Trophoblast cell (in vitro differentiated cells and primary cell): ENCODE measurements around the gene CLEC4M.
A peak's percentile ranks its signal among the peaks of the same experiment; 100 is the strongest.

ENCODE experiments used
- DNase-seq, 2 donors: peaks; one replicate each; pipeline ENCODE4 v3.0.0-alpha.2; 2016
- H2AFZ ChIP-seq: 2 replicates; pipeline ENCODE4 v1.6.1; 2013; ENCODE audit warnings: low read length, moderate library complexity, mild to moderate bottlenecking; ENCODE audit not compliant: insufficient read depth, poor library complexity
- H2AK5ac ChIP-seq: 2 replicates; pipeline ENCODE4 v1.6.1; 2013; ENCODE audit warnings: mild to moderate bottlenecking, low read length
- H2BK120ac ChIP-seq: 2 replicates; pipeline ENCODE4 v1.6.1; 2013; ENCODE audit warnings: low read length, mild to moderate bottlenecking, moderate library complexity; ENCODE audit not compliant: insufficient read depth, poor library complexity
- H2BK12ac ChIP-seq: 2 replicates; pipeline ENCODE4 v1.6.1; 2013; ENCODE audit warnings: mild to moderate bottlenecking, low read length, moderate library complexity
- H2BK5ac ChIP-seq: 2 replicates; pipeline ENCODE4 v1.6.1; 2013; ENCODE audit warnings: low read length, low read depth, moderate library complexity, mild to moderate bottlenecking; ENCODE audit not compliant: poor library complexity
- H3K14ac ChIP-seq: 2 replicates; pipeline ENCODE4 v1.6.1; 2013; ENCODE audit warnings: mild to moderate bottlenecking, low read length
- H3K18ac ChIP-seq: 2 replicates; pipeline ENCODE4 v1.6.1; 2013; ENCODE audit warnings: mild to moderate bottlenecking, low read length
- H3K23ac ChIP-seq: 2 replicates; pipeline ENCODE4 v1.6.1; 2013; ENCODE audit warnings: low read length
- H3K27ac ChIP-seq: 2 replicates; pipeline ENCODE4 v1.5.1; 2013; ENCODE audit warnings: low read depth, mild to moderate bottlenecking, inconsistent platforms, low read length, moderate library complexity
- H3K27me3 ChIP-seq: 2 replicates; pipeline ENCODE4 v1.6.1; 2013; ENCODE audit warnings: inconsistent platforms, mild to moderate bottlenecking, low read length, moderate library complexity; ENCODE audit not compliant: insufficient read depth
- H3K36me3 ChIP-seq, 2 experiments: 1 replicate in 1 of 2; 2 replicates in 1 of 2; pipeline ENCODE4 v1.6.1; 2013; ENCODE audit warnings: low read length in 2 of 2, mild to moderate bottlenecking in 2 of 2, moderate library complexity in 1 of 2; ENCODE audit not compliant: insufficient read depth in 2 of 2, control insufficient read depth in 1 of 2
- H3K4ac ChIP-seq: 2 replicates; pipeline ENCODE4 v1.6.1; 2013; ENCODE audit warnings: low read depth, mild to moderate bottlenecking, low read length, moderate library complexity
- H3K4me1 ChIP-seq, 2 experiments: 1 replicate in 1 of 2; 2 replicates in 1 of 2; pipeline ENCODE4 v1.6.1; 2013; ENCODE audit warnings: low read length in 2 of 2, mild to moderate bottlenecking in 2 of 2, moderate library complexity in 1 of 2; ENCODE audit not compliant: insufficient read depth in 2 of 2, control insufficient read depth in 1 of 2
- H3K4me2 ChIP-seq: 2 replicates; pipeline ENCODE4 v1.6.1; 2013; ENCODE audit warnings: inconsistent platforms, mild to moderate bottlenecking, low read length, moderate library complexity
- H3K4me3 ChIP-seq: 2 replicates; pipeline ENCODE4 v1.5.1; 2013; ENCODE audit warnings: mild to moderate bottlenecking, low read depth, low read length, inconsistent platforms
- H3K79me1 ChIP-seq: one replicate; pipeline ENCODE4 v1.6.1; 2013; ENCODE audit warnings: low read length
- H3K79me2 ChIP-seq: 2 replicates; pipeline ENCODE4 v1.6.1; 2013; ENCODE audit warnings: low read length, mild to moderate bottlenecking; ENCODE audit not compliant: control insufficient read depth, insufficient read depth, poor library complexity
- H3K9ac ChIP-seq: 2 replicates; pipeline ENCODE4 v1.6.1; 2013; ENCODE audit warnings: mild to moderate bottlenecking, low read length
- H3K9me3 ChIP-seq: 2 replicates; pipeline ENCODE4 v1.6.1; 2013; ENCODE audit warnings: low read depth, mild to moderate bottlenecking, control low read depth, inconsistent platforms, low read length; ENCODE audit not compliant: insufficient read depth
- H4K12ac ChIP-seq: 2 replicates; pipeline ENCODE4 v1.6.1; 2013; ENCODE audit warnings: low read depth, mild to moderate bottlenecking, low read length, moderate library complexity
- H4K8ac ChIP-seq: 2 replicates; pipeline ENCODE4 v1.6.1; 2013; ENCODE audit warnings: low read depth, mild to moderate bottlenecking, low read length, moderate library complexity
- H4K91ac ChIP-seq: one replicate; pipeline ENCODE4 v1.6.1; 2013; ENCODE audit warnings: low read depth, mild to moderate bottlenecking, low read length, moderate library complexity
- WGBS: extraction: QIAGEN DNeasy Blood & Tissue Kit; methylation state at CpG from one replicate; pipeline ENCODE4 v1.1.7; 2013; ENCODE audit warnings: missing lambda C conversion rate; ENCODE audit not compliant: insufficient read length, insufficient coverage; ENCODE audit errors: extremely low coverage; 5-methylcytosine and 5-hydroxymethylcytosine counted together

The CLEC4M gene

DNA sequence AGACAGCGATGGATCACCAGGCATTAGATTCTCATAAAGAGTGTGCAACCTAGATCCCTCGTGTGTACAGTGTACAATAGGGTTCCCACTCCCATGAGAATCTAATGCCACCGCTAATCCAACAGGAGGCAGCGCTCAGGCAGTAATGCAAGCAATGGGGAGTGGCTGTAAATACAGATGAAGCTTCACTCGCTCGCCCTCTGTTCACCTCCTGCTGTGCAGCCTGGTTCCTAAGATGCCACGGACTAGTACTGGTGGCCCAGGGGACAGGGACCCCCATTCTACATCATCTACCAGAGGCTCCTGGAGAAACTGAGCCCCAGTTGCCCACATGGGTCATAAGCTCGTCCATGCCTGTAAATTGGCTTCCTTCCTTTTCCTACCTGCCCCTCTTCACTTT is 8.0 kb downstream of the CLEC4M start:
- H4K12ac ChIP-seq = no peak overlapping the region
- no peak overlapping the region for H3K18ac ChIP-seq
- no peak overlapping the region for H3K23ac ChIP-seq
- H3K9ac ChIP-seq = no peak overlapping the region
- no peak overlapping the region for H2BK12ac ChIP-seq
- H2BK5ac ChIP-seq = no peak overlapping the region
- no peak overlapping the region for H3K14ac ChIP-seq
- no peak for DNase-seq
- no peaks in the 10 kb centered on the region for H3K36me3 ChIP-seq
- H2BK120ac ChIP-seq = no peak overlapping the region
- no peak overlapping the region for H3K4me2 ChIP-seq
- no peak overlapping the region for H3K4me3 ChIP-seq
- H3K27me3 ChIP-seq = no peaks in the 10 kb centered on the region
- WGBS = no CpG with 5 or more reads among the region's 8 CpGs
- no peak overlapping the region for H2AFZ ChIP-seq
- H3K9me3 ChIP-seq = no peaks in the 10 kb centered on the region
- no peaks in the 10 kb centered on the region for H3K79me1 ChIP-seq
- H3K4ac ChIP-seq = no peak overlapping the region
- no peak overlapping the region for H3K27ac ChIP-seq
- peaks cover 8% of the 10 kb centered on the region in 2 experiments for H3K4me1 ChIP-seq
- H3K79me2 ChIP-seq = no peaks in the 10 kb centered on the region
- H4K8ac ChIP-seq = no peak overlapping the region
- H2AK5ac ChIP-seq = no peak overlapping the region
- no peak overlapping the region for H4K91ac ChIP-seq

GRCh38 chr19:7772752-7773291 is 9.8 kb downstream of the CLEC4M start:
- Histone ChIP-seq H2BK12ac (no peak overlapping the region), H3K23ac (no peak overlapping the region), H3K27ac (no peak overlapping the region), H4K8ac (no peak overlapping the region), H3K27me3 (no peaks in the 10 kb centered on the region), H3K36me3 (no peaks in the 10 kb centered on the region), H3K9ac (no peak overlapping the region), H2AK5ac (no peak overlapping the region), H3K79me2 (no peaks in the 10 kb centered on the region), H4K12ac (no peak overlapping the region), H3K4me1 (peaks cover 8% of the 10 kb centered on the region in 2 experiments), H2BK120ac (no peak overlapping the region), H2AFZ (no peak overlapping the region), H3K18ac (no peak overlapping the region), H3K4me3 (no peak overlapping the region), H2BK5ac (no peak overlapping the region), H3K79me1 (no peaks in the 10 kb centered on the region), H3K14ac (no peak overlapping the region), H3K9me3 (no peaks in the 10 kb centered on the region), H4K91ac (no peak overlapping the region), H3K4ac (no peak overlapping the region), H3K4me2 (no peak overlapping the region)
- peak; percentile 53 to 78 for DNase-seq
- WGBS = no CpG with 5 or more reads among the region's 8 CpGs

GRCh38 chr19:7773841-7774240 is 10.8 kb downstream of the CLEC4M start:
- no peaks in the 10 kb centered on the region for H3K79me2 ChIP-seq
- no peak overlapping the region for H3K27ac ChIP-seq
- H2BK5ac ChIP-seq = no peak overlapping the region
- H2AK5ac ChIP-seq = no peak overlapping the region
- no peak overlapping the region for H4K91ac ChIP-seq
- no peak overlapping the region for H3K9ac ChIP-seq
- H3K27me3 ChIP-seq = no peaks in the 10 kb centered on the region
- WGBS = no CpG with 5 or more reads among the region's 9 CpGs
- H2BK120ac ChIP-seq = no peak overlapping the region
- no peak overlapping the region for H3K4me2 ChIP-seq
- no peak overlapping the region for H3K18ac ChIP-seq
- H3K36me3 ChIP-seq = no peaks in the 10 kb centered on the region
- no peak overlapping the region for H3K23ac ChIP-seq
- H3K79me1 ChIP-seq = no peaks in the 10 kb centered on the region
- no peak overlapping the region for H4K12ac ChIP-seq
- no peak overlapping the region for H3K4ac ChIP-seq
- H3K4me1 ChIP-seq = peaks cover 8% of the 10 kb centered on the region in 2 experiments
- DNase-seq = peak; percentile 69 to 82
- no peak overlapping the region for H4K8ac ChIP-seq
- H3K4me3 ChIP-seq = no peak overlapping the region
- H2AFZ ChIP-seq = no peak overlapping the region
- no peaks in the 10 kb centered on the region for H3K9me3 ChIP-seq
- H3K14ac ChIP-seq = no peak overlapping the region
- no peak overlapping the region for H2BK12ac ChIP-seq

GRCh38 chr19:7775761-7776160 is 12.7 kb downstream of the CLEC4M start:
- no peaks in the 10 kb centered on the region for H3K36me3 ChIP-seq
- H3K23ac ChIP-seq = no peak overlapping the region

More at GRCh38 chr19:7775761-7776160, 12.7 kb downstream of the CLEC4M start:
- Histone ChIP-seq H2BK12ac (no peak overlapping the region), H3K18ac (no peak overlapping the region), H3K9ac (no peak overlapping the region), H3K4me3 (no peak overlapping the region), H3K14ac (no peak overlapping the region), H3K4me1 (peaks cover 8 to 18% of the 10 kb centered on the region in 2 experiments), H2AK5ac (no peak overlapping the region), H3K4ac (no peak overlapping the region), H3K27me3 (no peaks in the 10 kb centered on the region), H4K12ac (no peak overlapping the region), H2BK5ac (no peak overlapping the region), H3K9me3 (no peaks in the 10 kb centered on the region), H3K79me1 (no peaks in the 10 kb centered on the region), H3K27ac (no peak overlapping the region), H2AFZ (no peak overlapping the region), H3K4me2 (no peak overlapping the region), H4K91ac (no peak overlapping the region), H2BK120ac (no peak overlapping the region), H4K8ac (no peak overlapping the region), H3K79me2 (no peaks in the 10 kb centered on the region)
- no CpG with 5 or more reads among the region's 9 CpGs for WGBS
- peak; percentile 66 to 75 for DNase-seq
